ENCODE data around the gene TNFAIP1.

DNA sequence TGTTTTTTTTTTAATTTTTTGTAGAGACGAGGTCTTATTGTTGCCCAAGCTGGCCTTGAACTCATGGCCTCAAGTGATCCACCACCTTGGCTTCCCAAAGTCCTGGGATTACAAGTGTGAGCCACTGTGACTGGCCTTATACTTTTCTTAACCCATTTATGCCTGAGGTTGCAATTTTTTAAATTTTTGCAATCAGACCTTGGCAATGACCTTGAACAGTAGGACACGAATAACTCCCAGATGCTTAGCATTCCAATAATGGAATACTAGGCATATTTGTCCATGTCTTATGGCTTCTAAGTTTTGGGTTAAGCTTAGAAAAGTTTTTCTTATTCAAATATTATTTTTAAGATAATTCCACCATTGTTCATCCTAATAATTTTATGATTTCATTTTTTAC lies 44.9 kb upstream of the TNFAIP1 start:
- TF ChIP-seq, protein P1, sequence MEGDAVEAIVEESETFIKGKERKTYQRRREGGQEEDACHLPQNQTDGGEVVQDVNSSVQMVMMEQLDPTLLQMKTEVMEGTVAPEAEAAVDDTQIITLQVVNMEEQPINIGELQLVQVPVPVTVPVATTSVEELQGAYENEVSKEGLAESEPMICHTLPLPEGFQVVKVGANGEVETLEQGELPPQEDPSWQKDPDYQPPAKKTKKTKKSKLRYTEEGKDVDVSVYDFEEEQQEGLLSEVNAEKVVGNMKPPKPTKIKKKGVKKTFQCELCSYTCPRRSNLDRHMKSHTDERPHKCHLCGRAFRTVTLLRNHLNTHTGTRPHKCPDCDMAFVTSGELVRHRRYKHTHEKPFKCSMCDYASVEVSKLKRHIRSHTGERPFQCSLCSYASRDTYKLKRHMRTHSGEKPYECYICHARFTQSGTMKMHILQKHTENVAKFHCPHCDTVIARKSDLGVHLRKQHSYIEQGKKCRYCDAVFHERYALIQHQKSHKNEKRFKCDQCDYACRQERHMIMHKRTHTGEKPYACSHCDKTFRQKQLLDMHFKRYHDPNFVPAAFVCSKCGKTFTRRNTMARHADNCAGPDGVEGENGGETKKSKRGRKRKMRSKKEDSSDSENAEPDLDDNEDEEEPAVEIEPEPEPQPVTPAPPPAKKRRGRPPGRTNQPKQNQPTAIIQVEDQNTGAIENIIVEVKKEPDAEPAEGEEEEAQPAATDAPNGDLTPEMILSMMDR (IDR thresholded peaks at IDR 0.05) = no peak
- no peak for TF ChIP-seq POLR2A (IDR thresholded peaks at IDR 0.05)
